Activated CD8-positive, alpha-beta T cell treated with anti-CD3 and anti-CD28 coated beads for 36 hours (primary cell): ENCODE data around the gene FOXA1. TPM values are rescaled to one million over a fixed set of nuclear protein-coding genes. Genes with fewer than 3 reads are reported as not detected.

Experiments
- ATAC-seq: fragments of 200-7000 bp; cut with Tn5 transposase; one replicate; pipeline ENCODE4 v1.10.0; 2021; ENCODE audit warnings: mild to moderate bottlenecking, moderate library complexity
- CTCF ChIA-PET: fragments of 350-600 bp; sonication (Branson Sonifier 250); formaldehyde crosslinking; loops from one replicate; lab custom pipeline; 2021; ENCODE audit warnings: antibody characterized with exemption; lab: Charles Lee
- POLR2A ChIA-PET: fragments of 350-600 bp; sonication (Branson Sonifier 250); formaldehyde crosslinking; loops from one replicate; lab custom pipeline; 2021; ENCODE audit warnings: antibody characterized with exemption; lab: Charles Lee
- DNase-seq: peaks from one replicate; pipeline ENCODE4 v3.0.0-alpha.2; 2020
- H3K27ac Mint-ChIP-seq: one replicate; pipeline ENCODE4 v1.8.0; 2021; ENCODE audit warnings: mild to moderate bottlenecking, mixed read lengths
- H3K27me3 Mint-ChIP-seq: one replicate; pipeline ENCODE4 v1.8.0; 2021; ENCODE audit warnings: mixed read lengths
- H3K36me3 Mint-ChIP-seq: one replicate; pipeline ENCODE4 v1.8.0; 2021; ENCODE audit warnings: low read depth, mixed read lengths
- H3K4me1 Mint-ChIP-seq: one replicate; pipeline ENCODE4 v1.8.0; 2021; ENCODE audit warnings: low read depth, mixed read lengths
- H3K4me3 Mint-ChIP-seq: one replicate; pipeline ENCODE4 v1.8.0; 2021; ENCODE audit warnings: mild to moderate bottlenecking, moderate library complexity, mixed read lengths
- H3K9me3 Mint-ChIP-seq: one replicate; pipeline ENCODE4 v1.8.0; 2021; ENCODE audit warnings: mixed read lengths
- intact Hi-C: fragments of 100-400 bp; cut with micrococcal nuclease; formaldehyde crosslinking; loops from one replicate; pipeline ENCODE4 v1.10.0; 2022
- total RNA-seq, 2 experiments: library from RNA; stranded (reverse); gene quantifications; one replicate each; pipeline ENCODE4 v1.2.3, GENCODE V29; 2021
- TF ChIP-seq, protein P1 (sequence below): fragments of 200-600 bp; IDR thresholded peaks from one replicate; pipeline ENCODE4 v1.8.0; 2022; ENCODE audit warnings: antibody characterized with exemption, mild to moderate bottlenecking

Gene FOXA1
- total RNA-seq, 2 experiments from 2014 or later, result not detected

DNA sequence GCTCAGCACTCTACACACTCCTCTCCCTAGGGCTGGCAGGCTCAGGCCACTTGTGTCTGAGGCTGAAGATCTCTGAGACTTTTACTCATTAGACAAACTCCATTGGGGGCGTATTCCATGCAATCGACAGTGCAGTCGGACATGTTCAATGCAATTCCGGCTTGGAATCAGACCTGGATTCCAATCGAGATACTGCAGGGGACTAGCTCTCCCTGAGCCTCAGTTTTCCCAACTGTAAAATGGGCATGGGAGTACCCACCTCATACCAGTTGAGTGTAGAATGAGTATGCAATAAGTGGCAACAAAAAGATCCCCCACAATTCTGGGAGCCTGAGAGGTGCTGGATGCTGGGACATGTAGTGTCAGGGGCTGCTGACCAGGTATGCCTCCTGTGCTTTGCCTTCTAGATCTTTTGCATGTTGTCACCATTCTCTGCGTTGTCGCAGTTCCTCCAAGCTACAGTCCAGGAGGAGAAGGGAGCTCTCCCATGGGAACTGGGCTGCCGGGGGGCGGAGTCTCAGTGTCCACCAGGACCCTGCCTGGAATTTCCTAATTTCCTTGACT, 8.7 kb upstream of the FOXA1 start:
- intact Hi-C loops, result no loop called here
- TF ChIP-seq, protein P1, sequence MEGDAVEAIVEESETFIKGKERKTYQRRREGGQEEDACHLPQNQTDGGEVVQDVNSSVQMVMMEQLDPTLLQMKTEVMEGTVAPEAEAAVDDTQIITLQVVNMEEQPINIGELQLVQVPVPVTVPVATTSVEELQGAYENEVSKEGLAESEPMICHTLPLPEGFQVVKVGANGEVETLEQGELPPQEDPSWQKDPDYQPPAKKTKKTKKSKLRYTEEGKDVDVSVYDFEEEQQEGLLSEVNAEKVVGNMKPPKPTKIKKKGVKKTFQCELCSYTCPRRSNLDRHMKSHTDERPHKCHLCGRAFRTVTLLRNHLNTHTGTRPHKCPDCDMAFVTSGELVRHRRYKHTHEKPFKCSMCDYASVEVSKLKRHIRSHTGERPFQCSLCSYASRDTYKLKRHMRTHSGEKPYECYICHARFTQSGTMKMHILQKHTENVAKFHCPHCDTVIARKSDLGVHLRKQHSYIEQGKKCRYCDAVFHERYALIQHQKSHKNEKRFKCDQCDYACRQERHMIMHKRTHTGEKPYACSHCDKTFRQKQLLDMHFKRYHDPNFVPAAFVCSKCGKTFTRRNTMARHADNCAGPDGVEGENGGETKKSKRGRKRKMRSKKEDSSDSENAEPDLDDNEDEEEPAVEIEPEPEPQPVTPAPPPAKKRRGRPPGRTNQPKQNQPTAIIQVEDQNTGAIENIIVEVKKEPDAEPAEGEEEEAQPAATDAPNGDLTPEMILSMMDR, result no peak
- no peak overlapping the region for H3K4me3 Mint-ChIP-seq
- no peak for DNase-seq
- H3K9me3 Mint-ChIP-seq, result no peaks in the 10 kb centered on the region
- ATAC-seq, result no peak
- ChIA-PET POLR2A (no interaction called here), CTCF (no interaction called here)
- peaks cover 5% of the 10 kb centered on the region for H3K36me3 Mint-ChIP-seq
- H3K4me1 Mint-ChIP-seq, result no peaks in the 10 kb centered on the region
- H3K27ac Mint-ChIP-seq, result no peak overlapping the region
- peaks cover 52% of the 10 kb centered on the region for H3K27me3 Mint-ChIP-seq

DNA sequence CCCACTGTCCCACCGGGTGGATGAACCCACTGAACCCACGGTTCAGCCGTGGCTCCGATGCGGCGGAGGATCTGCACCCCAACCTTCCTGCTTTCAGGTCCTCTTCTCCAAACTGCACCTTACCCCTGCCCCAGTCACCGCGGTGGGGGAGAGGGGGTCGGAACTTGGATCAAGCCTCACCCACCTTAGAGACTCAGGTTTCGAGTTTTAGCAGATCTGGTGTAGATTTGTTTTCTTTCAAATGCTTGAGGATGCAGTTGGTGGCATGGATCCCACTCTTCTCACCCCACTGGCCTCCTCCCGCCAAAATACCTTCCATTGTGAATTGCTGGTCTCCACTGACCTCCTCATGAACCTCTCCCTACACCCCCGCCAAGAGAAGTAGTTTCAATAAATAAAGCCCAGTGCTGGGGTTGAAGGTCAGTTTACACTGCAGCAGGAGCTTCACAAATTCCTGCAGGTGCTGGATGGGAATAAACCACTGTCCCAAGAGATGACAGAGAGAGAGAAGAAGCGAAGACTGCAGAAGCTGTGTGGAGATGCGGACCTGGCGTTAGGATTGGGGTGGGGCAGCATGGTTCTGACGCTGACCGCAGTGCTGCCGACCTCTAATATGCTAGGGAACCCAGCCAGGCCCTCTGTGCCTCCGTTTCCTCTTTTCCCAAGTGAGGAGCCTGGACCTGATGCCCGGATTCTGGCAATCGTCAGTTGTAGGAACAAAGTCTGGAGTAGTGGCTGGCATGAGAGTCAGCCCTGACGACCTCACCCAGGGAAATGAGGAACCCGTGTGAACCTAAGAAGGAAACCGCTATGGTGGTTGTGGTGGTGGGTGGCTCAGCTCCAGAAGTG, 7.8 kb upstream of the FOXA1 start:
- Mint-ChIP-seq H3K27ac (no peak overlapping the region), H3K27me3 (peaks cover 58% of the 10 kb centered on the region), H3K36me3 (peaks cover 11% of the 10 kb centered on the region), H3K9me3 (no peaks in the 10 kb centered on the region), H3K4me1 (no peaks in the 10 kb centered on the region), H3K4me3 (no peak overlapping the region)
- intact Hi-C loops, result no loop called here
- TF ChIP-seq, protein P1, result no peak
- no peak for DNase-seq
- no peak for ATAC-seq
- ChIA-PET POLR2A (no interaction called here), CTCF (no interaction called here)

DNA sequence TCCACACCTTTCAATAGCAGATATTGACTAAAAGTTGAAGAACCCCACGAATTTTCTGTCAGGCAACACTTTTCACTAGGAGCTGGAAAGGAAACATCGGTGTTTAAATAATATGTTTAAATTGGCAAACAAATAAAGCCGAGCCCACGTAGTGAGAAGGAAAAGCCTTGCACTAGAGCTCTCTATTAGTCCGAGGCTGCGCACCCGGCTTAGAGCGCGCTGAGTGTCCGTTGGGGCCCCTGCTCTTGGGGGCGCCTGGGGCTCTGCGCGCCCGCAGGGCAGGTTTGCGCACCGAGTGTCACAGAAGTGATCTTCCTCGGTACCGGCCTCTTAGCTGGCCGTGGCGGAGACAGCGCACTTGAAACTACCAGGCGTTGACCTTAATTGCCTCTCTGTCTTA, 6.8 kb upstream of the FOXA1 start:
- DNase-seq, result no peak
- ChIA-PET CTCF (interaction anchor here (0.6 to 0.9 kb wide), 2 partner anchors 13 to 439 kb away, joined by 3 read pairs; no protein-coding TSS in a partner anchor), POLR2A (no interaction called here)
- TF ChIP-seq, protein P1, result no peak
- H3K9me3 Mint-ChIP-seq, result peaks cover 3% of the 10 kb centered on the region
- H3K4me3 Mint-ChIP-seq, result no peak overlapping the region
- no peak overlapping the region for H3K27ac Mint-ChIP-seq
- H3K4me1 Mint-ChIP-seq, result peaks cover 2% of the 10 kb centered on the region
- ATAC-seq, result no peak
- H3K36me3 Mint-ChIP-seq, result peaks cover 11% of the 10 kb centered on the region
- intact Hi-C loops, result no loop called here
- H3K27me3 Mint-ChIP-seq, result peaks cover 65% of the 10 kb centered on the region

- CTCF ChIA-PET, result interaction anchor here (0.6 to 0.9 kb wide), 2 partner anchors 12 to 440 kb away, joined by 3 read pairs; no protein-coding TSS in a partner anchor
- ATAC-seq (no peak), DNase-seq (no peak)
- Mint-ChIP-seq H3K4me1 (peaks cover 7% of the 10 kb centered on the region), H3K4me3 (no peak overlapping the region), H3K27ac (no peak overlapping the region), H3K9me3 (peaks cover 6% of the 10 kb centered on the region), H3K36me3 (peaks cover 11% of the 10 kb centered on the region), H3K27me3 (peaks cover 67% of the 10 kb centered on the region)
- TF ChIP-seq, protein P1, result no peak
- intact Hi-C loops, result no loop called here
- POLR2A ChIA-PET, result no interaction called here
Measured at GRCh38 chr14:37600880-37601741, 6.1 kb upstream of the FOXA1 start.
